KOPT-K1 (cell line): ENCODE measurements around the gene PRKCA.
"Not testable (repeated sequence)": the region's sequence is repeated elsewhere in the genome, so short reads cannot be mapped to it uniquely, and the experiment has no call there.

Experiments used
- H3K27ac ChIP-seq: fragments of 200-600 bp; sonication (generic); 2 replicates; pipeline ENCODE4 v1.5.1; 2016; ENCODE audit warnings: antibody characterized with exemption, mild to moderate bottlenecking, low read depth, low read length; ENCODE audit not compliant: poor library complexity, severe bottlenecking
- H3K36me3 ChIP-seq: fragments of 200-600 bp; sonication (generic); 2 replicates; pipeline ENCODE4 v1.5.1; 2017; ENCODE audit warnings: antibody characterized with exemption, mild to moderate bottlenecking, low read length, moderate library complexity; ENCODE audit not compliant: insufficient read depth
- H3K9me3 ChIP-seq: fragments of 200-600 bp; sonication (generic); 2 replicates; pipeline ENCODE4 v1.5.1; 2017; ENCODE audit warnings: antibody characterized with exemption, low read length, mild to moderate bottlenecking; ENCODE audit not compliant: insufficient read depth, poor library complexity, severe bottlenecking

Gene PRKCA

DNA sequence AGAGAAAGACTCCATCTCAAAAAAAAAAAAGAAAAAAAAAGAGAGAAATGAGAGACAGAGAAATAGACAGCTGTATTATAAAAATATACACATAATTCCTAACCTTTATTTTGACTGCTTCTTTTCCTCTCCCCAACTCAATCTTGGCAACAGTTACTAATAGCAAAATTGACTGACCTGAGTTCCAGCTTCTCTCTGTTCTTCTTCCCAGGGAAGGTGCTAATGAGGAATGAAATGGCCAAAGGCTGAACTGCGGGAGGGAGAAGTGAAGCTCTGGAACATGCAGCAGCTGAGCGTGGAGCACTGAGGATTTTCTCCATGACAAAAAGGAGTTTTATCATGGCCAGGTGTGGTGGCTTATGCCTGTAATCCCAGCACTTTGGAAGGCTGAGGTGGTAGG, 25.2 kb upstream of the PRKCA start:
- Histone ChIP-seq H3K27ac (no peak overlapping the region), H3K36me3 (no peaks in the 10 kb centered on the region), H3K9me3 (no peaks in the 10 kb centered on the region)

- Histone ChIP-seq H3K9me3 (no peaks in the 10 kb centered on the region), H3K27ac (no peak overlapping the region), H3K36me3 (no peaks in the 10 kb centered on the region)
These were observed 20.6 kb upstream of the PRKCA start for GRCh38 chr17:66281661-66282369.

- Histone ChIP-seq H3K27ac (no peak overlapping the region), H3K36me3 (no peaks in the 10 kb centered on the region), H3K9me3 (no peaks in the 10 kb centered on the region)
These were observed 19.0 kb upstream of the PRKCA start for GRCh38 chr17:66283296-66283934.

DNA sequence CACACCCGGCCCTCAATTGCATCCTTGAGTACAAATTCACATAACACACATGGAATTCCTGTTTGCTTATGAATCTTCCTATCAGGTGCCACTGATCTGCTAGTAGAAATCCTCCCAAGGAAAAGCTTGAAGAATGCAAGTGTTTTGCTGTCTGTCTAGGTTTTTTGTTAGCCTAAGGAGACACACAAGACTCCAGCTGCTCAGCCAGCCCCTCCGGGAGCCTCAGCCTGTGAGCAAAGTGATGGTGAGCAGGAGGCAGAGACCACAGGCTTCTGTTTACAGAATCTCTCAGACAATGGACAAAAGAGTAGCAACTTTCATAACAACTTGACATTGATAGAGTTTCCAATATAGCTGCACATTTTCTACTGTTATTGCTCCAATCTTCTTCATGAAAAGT, 18.4 kb upstream of the PRKCA start:
- no peaks in the 10 kb centered on the region for H3K36me3 ChIP-seq

GRCh38 chr17:66285149-66285548, 17.3 kb upstream of the PRKCA start:
- H3K36me3 ChIP-seq: no peaks in the 10 kb centered on the region
- no peak overlapping the region for H3K27ac ChIP-seq
- H3K9me3 ChIP-seq: no peaks in the 10 kb centered on the region

More for the DNA sequence above, 18.4 kb upstream of the PRKCA start:
- Histone ChIP-seq H3K9me3 (no peaks in the 10 kb centered on the region), H3K27ac (no peak overlapping the region)

DNA sequence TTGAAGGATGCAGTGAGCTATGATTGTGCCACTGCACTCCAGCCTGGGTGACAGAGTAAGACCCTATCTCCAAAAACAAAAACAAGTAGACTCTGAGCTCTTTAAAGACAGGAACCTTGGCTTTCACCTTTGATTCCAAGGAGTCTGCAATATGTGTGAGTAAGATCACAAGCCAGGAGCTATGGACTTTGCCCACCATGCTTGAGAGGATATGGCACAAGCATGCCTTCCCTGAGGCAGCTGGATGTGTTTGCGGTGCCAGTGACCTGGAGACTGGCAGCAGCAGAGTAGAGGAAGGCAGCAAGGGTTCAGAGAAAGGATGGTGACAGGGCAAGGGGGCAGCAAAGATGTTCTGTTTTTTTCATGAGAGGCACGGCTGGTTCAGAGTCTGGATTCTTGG, 14.5 kb upstream of the PRKCA start:
- Histone ChIP-seq H3K27ac (no peak overlapping the region), H3K36me3 (no peaks in the 10 kb centered on the region), H3K9me3 (no peaks in the 10 kb centered on the region)

GRCh38 chr17:66290101-66290722, 12.2 kb upstream of the PRKCA start:
- Histone ChIP-seq H3K27ac (no peak overlapping the region), H3K36me3 (no peaks in the 10 kb centered on the region), H3K9me3 (no peaks in the 10 kb centered on the region)

- Histone ChIP-seq H3K36me3 (no peaks in the 10 kb centered on the region), H3K9me3 (no peaks in the 10 kb centered on the region), H3K27ac (no peak overlapping the region)
These were observed 10.1 kb upstream of the PRKCA start for GRCh38 chr17:66292353-66292752.

GRCh38 chr17:66296289-66296725, 6.1 kb upstream of the PRKCA start:
- no peaks in the 10 kb centered on the region for H3K9me3 ChIP-seq
- no peaks in the 10 kb centered on the region for H3K36me3 ChIP-seq
- no peak overlapping the region for H3K27ac ChIP-seq

GRCh38 chr17:66297443-66297842, 5.0 kb upstream of the PRKCA start:
- H3K27ac ChIP-seq, H3K36me3 ChIP-seq, H3K9me3 ChIP-seq: not testable (repeated sequence)

- no peaks in the 10 kb centered on the region for H3K9me3 ChIP-seq
- no peaks in the 10 kb centered on the region for H3K36me3 ChIP-seq
- no peak overlapping the region for H3K27ac ChIP-seq
These were observed 2.7 kb upstream of the PRKCA start for GRCh38 chr17:66299711-66300110.

- no peak overlapping the region for H3K27ac ChIP-seq
- H3K36me3 ChIP-seq: no peaks in the 10 kb centered on the region
- H3K9me3 ChIP-seq: no peaks in the 10 kb centered on the region
These were observed 1.5 kb upstream of the PRKCA start for GRCh38 chr17:66300956-66301355.

DNA sequence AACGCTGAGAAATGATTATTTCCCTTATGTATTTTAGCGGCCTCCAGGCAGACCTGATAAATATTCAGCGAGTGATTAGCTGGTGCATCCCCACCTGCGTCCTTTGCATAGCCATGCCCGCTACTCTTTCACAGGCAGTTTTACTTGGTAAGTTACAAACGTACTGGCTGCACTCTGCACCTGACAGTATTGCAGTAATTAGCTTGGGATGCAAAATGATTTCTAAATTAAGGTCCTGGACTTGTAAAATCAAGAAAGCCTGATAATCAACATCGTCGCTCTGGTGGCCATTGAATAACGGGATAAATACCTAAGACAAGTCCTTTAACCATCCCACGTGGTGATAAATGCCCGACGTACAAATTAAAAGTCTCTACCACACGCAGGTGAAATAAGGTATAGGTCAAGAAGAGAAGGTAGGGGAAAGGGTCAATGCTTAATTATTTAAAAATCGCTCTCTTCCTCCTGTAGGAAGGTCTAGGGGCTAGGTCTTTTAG, 998 bp upstream of the PRKCA start:
- Histone ChIP-seq H3K9me3 (no peaks in the 10 kb centered on the region), H3K36me3 (peaks cover 3% of the 10 kb centered on the region), H3K27ac (peak overlapping the region; percentile 80)

DNA sequence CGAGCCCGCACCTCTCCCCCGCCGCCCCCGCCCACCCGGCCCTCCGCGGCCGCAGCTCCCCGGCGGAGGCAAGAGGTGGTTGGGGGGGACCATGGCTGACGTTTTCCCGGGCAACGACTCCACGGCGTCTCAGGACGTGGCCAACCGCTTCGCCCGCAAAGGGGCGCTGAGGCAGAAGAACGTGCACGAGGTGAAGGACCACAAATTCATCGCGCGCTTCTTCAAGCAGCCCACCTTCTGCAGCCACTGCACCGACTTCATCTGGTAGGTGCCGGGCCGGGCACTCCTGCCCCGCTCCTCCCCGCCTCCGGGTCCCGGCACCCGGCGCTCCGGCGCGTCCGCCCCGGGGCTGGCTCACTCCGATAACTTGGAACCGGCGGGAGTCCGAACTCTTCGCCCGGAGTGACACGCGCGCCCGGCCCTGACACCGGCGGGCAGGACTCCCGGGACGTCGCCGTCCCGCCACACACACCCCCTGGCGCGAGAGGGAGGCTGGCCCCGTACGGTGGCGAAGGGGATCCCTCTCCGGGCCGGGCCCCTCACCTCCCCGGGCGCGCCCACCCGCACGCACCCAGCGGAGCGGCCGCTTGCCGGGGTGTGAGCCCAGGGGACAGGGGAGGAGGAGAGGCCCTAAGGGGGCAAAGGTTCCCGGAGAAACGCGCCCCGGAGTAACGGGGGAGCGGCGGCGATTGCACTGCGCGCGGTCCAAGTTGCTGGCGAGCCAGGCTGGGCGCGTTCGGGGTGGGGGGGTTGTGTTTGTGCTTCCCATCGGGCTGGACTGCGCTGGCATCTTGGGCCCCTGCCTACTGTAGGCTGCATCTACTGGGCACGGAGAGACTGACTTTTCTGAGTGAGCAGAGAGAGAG, 581 bp downstream of the PRKCA start:
- peaks cover 19% of the 10 kb centered on the region for H3K36me3 ChIP-seq
- peak overlapping the region; percentile 80 for H3K27ac ChIP-seq
- no peaks in the 10 kb centered on the region for H3K9me3 ChIP-seq
